ENCODE measurements around the gene C16orf95. TPM values are rescaled to one million over a fixed set of nuclear protein-coding genes. Genes with fewer than 3 reads are reported as not detected.

C16orf95 gene
- total RNA-seq, 1 experiment from 2014 or later, result 5.1 TPM

GRCh38 chr16:87306516-87306915 lies 10.7 kb downstream of the C16orf95 start:
- H3K4me3 ChIP-seq (ENCODE audit: low read depth, low read length, poor library complexity, severe bottlenecking), result no peak overlapping the region
- no peak for TF ChIP-seq EZH2 (IDR thresholded peaks at IDR 0.05; ENCODE audit: borderline replicate concordance, low read depth, low read length, poor library complexity, severe bottlenecking)
- TF ChIP-seq CTCF (conservative IDR thresholded peaks at IDR 0.05; ENCODE audit: low read depth, low read length), result no peak
- H3K4me1 ChIP-seq (ENCODE audit: insufficient read depth, low read length, poor library complexity, severe bottlenecking), result no peaks in the 10 kb centered on the region
- peaks cover 3% of the 10 kb centered on the region for H3K9me3 ChIP-seq (ENCODE audit: low read depth, low read length, poor library complexity, severe bottlenecking)
- no peak overlapping the region for H3K27ac ChIP-seq (ENCODE audit: low read depth, low read length, poor library complexity, severe bottlenecking)
- CTCF ChIA-PET, result no interaction called here
- H3K27me3 ChIP-seq (replicated peaks; ENCODE audit: insufficient read depth, low read depth, low read length, poor library complexity), result no peaks in the 10 kb centered on the region
- BruUV-seq (replicated peaks), result no TSS peak
- intact Hi-C loops (cut with micrococcal nuclease; ENCODE audit: unreplicated experiment), result no loop called here
- no peaks in the 10 kb centered on the region for H3K36me3 ChIP-seq (ENCODE audit: insufficient read depth, low read length, poor library complexity, severe bottlenecking)
- POLR2A ChIA-PET (ENCODE audit: low non-redundant PET), result no interaction called here
- no peak for DNase-seq (ENCODE audit: low spot score)

- Histone ChIP-seq H3K36me3 (ENCODE audit: insufficient read depth, low read length, poor library complexity, severe bottlenecking) (no peaks in the 10 kb centered on the region), H3K9me3 (ENCODE audit: low read depth, low read length, poor library complexity, severe bottlenecking) (peaks cover 3% of the 10 kb centered on the region), H3K27me3 (replicated peaks; ENCODE audit: insufficient read depth, low read depth, low read length, poor library complexity) (no peaks in the 10 kb centered on the region), H3K4me3 (ENCODE audit: low read depth, low read length, poor library complexity, severe bottlenecking) (no peak overlapping the region), H3K4me1 (ENCODE audit: insufficient read depth, low read length, poor library complexity, severe bottlenecking) (no peaks in the 10 kb centered on the region), H3K27ac (ENCODE audit: low read depth, low read length, poor library complexity, severe bottlenecking) (no peak overlapping the region)
- DNase-seq (ENCODE audit: low spot score), result peak; percentile 24
- CTCF ChIA-PET, result no interaction called here
- no TSS peak for BruUV-seq (replicated peaks)
- intact Hi-C loops (cut with micrococcal nuclease; ENCODE audit: unreplicated experiment), result no loop called here
- TF ChIP-seq CTCF (conservative IDR thresholded peaks at IDR 0.05; ENCODE audit: low read depth, low read length) (no peak), EZH2 (IDR thresholded peaks at IDR 0.05; ENCODE audit: borderline replicate concordance, low read depth, low read length, poor library complexity, severe bottlenecking) (no peak)
- POLR2A ChIA-PET (ENCODE audit: low non-redundant PET), result no interaction called here
These were observed 11.4 kb downstream of the C16orf95 start for GRCh38 chr16:87305505-87306391.

GRCh38 chr16:87304951-87305350 lies 12.2 kb downstream of the C16orf95 start:
- BruUV-seq (replicated peaks), result no TSS peak
- no peak for TF ChIP-seq CTCF (conservative IDR thresholded peaks at IDR 0.05; ENCODE audit: low read depth, low read length)
- TF ChIP-seq EZH2 (IDR thresholded peaks at IDR 0.05; ENCODE audit: borderline replicate concordance, low read depth, low read length, poor library complexity, severe bottlenecking), result no peak
- CTCF ChIA-PET, result no interaction called here
- no peak overlapping the region for H3K4me3 ChIP-seq (ENCODE audit: low read depth, low read length, poor library complexity, severe bottlenecking)
- peaks cover 3% of the 10 kb centered on the region for H3K9me3 ChIP-seq (ENCODE audit: low read depth, low read length, poor library complexity, severe bottlenecking)
- POLR2A ChIA-PET (ENCODE audit: low non-redundant PET), result no interaction called here
- intact Hi-C loops (cut with micrococcal nuclease; ENCODE audit: unreplicated experiment), result no loop called here
- H3K27me3 ChIP-seq (replicated peaks; ENCODE audit: insufficient read depth, low read depth, low read length, poor library complexity), result no peaks in the 10 kb centered on the region
- no peaks in the 10 kb centered on the region for H3K36me3 ChIP-seq (ENCODE audit: insufficient read depth, low read length, poor library complexity, severe bottlenecking)
- DNase-seq (ENCODE audit: low spot score), result no peak
- H3K27ac ChIP-seq (ENCODE audit: low read depth, low read length, poor library complexity, severe bottlenecking), result no peak overlapping the region
- no peaks in the 10 kb centered on the region for H3K4me1 ChIP-seq (ENCODE audit: insufficient read depth, low read length, poor library complexity, severe bottlenecking)

Data from A673 (cell line).